NK-92 (cell line): ENCODE results near the gene TRMO.

ENCODE experiments used
- DNase-seq: peaks from one replicate; lab custom pipeline; 2025; ENCODE audit not compliant: unreplicated experiment; lab: John Stamatoyannopoulos, UW

Gene TRMO

GRCh38 chr9:97905228-97905627 is 17.1 kb downstream of the TRMO start:
- DNase-seq: no peak

GRCh38 chr9:97904725-97905124 is 17.6 kb downstream of the TRMO start:
- DNase-seq: no peak

- no peak for DNase-seq
Observed at GRCh38 chr9:97903177-97903576, 19.1 kb downstream of the TRMO start.

GRCh38 chr9:97900738-97901565 is 21.3 kb downstream of the TRMO start:
- no peak for DNase-seq

GRCh38 chr9:97900103-97900737 is 22.1 kb downstream of the TRMO start:
- DNase-seq: no peak

GRCh38 chr9:97895695-97896332 is 26.5 kb downstream of the TRMO start:
- DNase-seq: no peak

- DNase-seq: no peak
Observed at GRCh38 chr9:97895211-97895610, 27.1 kb downstream of the TRMO start.

GRCh38 chr9:97892421-97892820 is 29.9 kb downstream of the TRMO start:
- DNase-seq: no peak

DNA sequence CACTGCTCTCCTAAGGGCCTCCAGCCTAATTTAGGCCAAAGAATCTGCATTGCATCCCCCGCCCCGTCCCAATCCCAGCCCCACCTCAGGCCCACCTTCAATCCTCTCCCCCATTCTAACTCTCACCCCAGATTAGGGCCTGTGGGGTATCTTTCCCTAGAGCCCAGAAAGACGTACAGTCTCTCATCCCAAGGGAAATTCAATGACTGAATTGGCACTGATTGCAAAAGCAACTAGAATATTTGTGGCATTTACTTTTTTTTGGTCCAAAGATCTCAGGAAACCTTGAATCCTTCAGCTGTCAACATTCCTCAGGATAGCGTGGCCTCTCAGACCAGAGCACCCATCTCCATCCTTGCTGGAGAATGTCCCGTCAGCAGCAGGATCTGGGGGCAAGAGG is 30.6 kb downstream of the TRMO start:
- DNase-seq: no peak

DNA sequence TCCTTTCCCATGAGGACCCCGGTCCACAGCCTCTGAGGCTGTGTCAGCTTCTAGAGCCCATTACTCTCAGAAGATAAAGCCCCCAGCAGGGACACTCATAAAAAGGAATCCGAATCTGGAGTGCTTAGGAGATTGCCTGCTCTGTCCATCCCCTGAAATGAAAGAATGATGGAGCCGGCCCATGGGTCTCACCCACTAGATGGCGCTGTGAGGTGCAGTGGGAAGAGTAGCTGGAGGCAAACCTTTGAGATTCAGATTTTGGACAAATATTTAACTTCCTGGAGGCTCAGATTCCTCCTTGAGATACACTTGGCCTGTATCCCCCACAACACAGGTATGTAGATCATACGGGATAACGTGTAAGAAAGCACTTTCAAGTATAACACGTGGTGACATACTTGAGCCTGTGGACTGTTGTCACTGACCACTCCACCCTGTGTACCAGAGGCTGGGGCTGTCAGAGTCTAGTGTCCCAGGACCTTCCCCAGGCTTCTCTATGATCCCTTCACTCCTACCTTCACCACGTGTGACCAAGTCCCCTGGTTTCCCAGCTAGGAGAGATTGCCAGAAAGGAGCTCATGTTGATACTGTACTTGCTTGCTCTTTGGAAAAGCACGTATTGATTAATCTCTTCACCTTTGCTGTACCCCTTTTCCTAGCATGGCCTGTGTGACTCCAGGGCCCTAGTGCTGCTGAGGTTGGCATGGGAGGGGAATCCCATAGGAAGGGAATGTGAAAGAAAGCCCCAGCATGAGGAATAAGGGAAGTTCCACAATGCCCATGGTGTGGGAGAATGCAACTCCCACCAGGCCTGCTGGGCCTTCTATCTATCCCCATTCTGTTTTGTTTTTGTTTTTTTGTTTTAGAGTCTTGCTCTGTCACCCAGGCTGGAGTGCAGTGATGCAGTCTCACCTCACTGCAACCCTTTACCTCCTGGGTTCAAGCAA is 32.1 kb downstream of the TRMO start:
- no peak for DNase-seq

GRCh38 chr9:97880336-97880735 is 42.0 kb downstream of the TRMO start:
- DNase-seq: no peak

DNA sequence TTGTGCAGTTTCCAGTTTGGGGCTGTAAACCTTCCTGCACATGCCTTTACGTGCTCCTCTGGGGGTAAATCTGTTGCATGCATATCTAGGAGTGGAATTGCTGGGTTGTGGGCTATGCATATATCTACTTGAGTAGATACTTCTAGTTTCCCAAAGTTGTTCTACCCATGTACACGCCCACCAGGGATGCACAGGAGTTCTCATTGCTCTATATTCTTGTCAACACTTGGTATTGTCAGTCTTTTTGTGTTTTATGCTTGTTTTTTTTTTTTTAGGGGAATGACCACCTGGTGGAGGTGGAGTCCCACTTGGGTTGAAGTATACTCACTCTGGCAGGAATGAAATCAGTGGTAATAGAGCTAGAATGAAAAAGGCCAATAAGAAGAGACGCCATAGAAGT is 46.2 kb downstream of the TRMO start:
- no peak for DNase-seq

DNA sequence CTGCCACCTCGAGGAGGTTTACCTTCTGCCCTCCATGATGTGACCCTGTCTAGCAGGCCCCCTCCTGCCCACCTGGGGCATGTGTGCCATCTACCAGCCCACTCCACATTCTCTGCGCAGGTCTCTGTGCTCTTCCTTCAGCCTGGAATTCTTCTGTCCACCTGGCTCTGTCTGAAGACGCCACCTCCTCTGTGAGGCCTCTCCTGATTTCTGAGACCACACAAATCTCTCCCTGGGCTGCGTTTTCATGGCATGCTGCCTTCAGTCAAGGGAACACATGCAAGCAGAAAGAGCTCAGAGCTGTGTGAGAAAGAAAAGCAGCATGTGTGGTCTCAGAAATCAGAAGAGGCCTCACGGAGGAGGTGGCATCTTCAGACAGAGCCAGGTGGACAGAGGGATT is 47.2 kb downstream of the TRMO start:
- no peak for DNase-seq

- DNase-seq: no peak
Observed at GRCh38 chr9:97874624-97875023, 47.7 kb downstream of the TRMO start.

GRCh38 chr9:97873882-97874281 is 48.4 kb downstream of the TRMO start:
- no peak for DNase-seq

- DNase-seq: no peak
Observed at GRCh38 chr9:97873425-97873824, 48.9 kb downstream of the TRMO start.

- no peak for DNase-seq
Observed at GRCh38 chr9:97868859-97869258, 53.4 kb downstream of the TRMO start.

DNA sequence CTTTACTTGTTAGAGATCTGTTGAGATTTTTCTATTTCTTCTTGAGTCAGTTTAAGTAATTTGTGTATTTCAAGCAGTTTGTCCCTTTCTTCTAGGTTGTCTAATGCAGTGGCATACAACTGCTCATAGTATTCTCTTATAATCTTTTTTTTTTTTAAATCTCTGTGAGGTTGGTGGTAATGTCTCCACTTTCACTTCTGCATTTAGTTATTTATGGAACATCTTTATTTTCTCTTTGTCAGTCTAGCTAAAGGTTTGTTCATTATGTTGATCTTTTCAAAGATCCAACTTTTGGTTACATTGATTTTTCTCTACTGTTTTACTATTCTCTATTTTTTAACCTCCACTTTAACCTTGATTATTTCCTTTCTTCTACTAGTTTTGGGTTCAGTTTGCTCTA is 55.5 kb downstream of the TRMO start:
- DNase-seq: no peak

DNA sequence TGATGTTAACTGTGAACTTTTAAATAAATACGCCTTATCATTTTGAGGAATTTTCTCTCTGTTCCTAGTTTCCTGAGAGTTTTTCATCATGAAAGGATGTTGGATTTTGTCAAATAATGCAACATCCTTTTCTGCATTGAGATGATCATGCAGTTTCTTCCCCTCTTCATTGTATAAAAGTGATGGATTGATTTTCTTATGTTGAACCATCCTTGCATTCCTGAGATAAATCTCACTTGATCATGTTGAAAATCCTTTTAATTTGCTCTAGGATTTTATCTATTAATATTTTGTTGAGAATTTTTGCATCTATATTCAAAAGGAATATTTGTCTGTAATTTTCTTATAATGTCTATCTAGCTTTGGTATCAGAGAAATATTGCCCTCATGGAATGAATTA is 56.0 kb downstream of the TRMO start:
- no peak for DNase-seq

DNA sequence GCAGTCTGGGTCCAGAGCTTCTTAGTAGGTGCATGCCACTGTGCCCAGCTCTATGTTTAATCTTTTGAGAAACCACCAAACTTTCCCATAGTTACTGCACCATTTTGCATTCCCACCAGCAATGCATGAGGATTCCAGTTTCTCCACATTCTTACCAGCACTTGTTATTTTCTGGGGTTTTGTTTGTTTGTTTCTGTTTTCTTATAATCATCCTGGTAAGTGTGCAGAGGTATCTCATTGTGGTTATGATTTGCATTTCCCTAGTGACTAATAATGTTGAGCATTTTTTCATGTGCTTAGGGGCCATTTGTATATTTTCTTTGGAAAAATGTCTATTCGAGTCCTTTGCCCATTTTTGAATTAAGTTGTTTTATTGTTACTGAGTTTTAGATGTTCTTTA is 57.9 kb downstream of the TRMO start:
- no peak for DNase-seq

- DNase-seq: no peak
Observed at GRCh38 chr9:97863314-97863713, 59.0 kb downstream of the TRMO start.
